CD4-positive, alpha-beta T cell treated with Interleukin-4 for 4 hours (primary cell): Measurements from ENCODE around the gene FBXL3.
"Not testable (repeated sequence)": the region's sequence is repeated elsewhere in the genome, so short reads cannot be mapped to it uniquely, and the experiment has no call there.

Experiments
- DNase-seq: peaks from one replicate; pipeline ENCODE4 v3.0.0-alpha.2; 2020

FBXL3 gene

DNA sequence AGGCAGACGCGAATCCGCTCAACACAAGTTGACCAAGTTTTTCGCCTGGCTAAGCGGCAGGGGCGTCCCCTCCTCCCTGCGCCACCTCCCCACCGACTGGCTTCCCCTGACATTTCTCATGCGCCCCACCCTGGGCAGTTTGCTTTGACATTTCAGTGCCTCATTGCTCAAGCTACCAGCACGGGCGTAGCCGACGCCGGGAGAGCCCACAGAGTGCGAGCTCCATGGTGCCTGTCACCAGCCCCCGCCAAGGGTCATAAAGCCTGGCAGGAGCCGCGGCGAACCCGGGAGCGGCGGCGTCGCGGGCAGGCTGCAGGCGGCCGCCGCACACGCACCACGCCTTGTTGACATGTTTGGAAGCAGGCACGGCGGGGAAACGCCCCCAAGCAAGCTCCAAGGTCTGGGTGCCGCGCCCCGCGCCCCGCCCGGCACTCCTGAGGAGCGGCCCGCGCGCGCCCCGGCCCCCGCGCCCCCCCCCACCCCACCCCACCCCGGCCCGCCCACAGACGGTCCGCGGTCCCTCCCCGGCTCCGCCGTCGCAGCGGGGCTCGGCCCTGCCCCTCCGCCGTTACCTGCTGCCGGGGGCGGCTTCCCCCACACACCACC, 601 bp downstream of the FBXL3 start:
- peak; percentile 83 for DNase-seq

DNA sequence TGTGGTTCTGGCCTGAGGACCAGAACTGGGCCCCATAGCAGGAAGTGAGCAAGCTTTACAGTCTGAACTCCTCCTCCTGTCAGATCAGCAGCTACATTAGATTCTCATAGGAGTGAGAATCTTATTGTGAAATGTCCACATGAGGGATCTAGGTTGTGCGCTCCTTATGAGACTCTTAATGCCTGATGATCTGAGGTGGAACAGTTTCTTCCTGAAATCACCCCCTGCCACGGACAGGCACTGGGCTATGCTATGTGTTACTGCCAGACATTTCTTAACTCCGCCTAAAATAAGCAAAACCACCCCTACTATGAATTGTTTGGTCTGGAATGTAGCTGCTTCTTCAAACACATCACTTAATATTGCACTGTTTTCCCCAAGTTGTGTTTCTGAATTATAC, 4.6 kb downstream of the FBXL3 start:
- no peak for DNase-seq

DNA sequence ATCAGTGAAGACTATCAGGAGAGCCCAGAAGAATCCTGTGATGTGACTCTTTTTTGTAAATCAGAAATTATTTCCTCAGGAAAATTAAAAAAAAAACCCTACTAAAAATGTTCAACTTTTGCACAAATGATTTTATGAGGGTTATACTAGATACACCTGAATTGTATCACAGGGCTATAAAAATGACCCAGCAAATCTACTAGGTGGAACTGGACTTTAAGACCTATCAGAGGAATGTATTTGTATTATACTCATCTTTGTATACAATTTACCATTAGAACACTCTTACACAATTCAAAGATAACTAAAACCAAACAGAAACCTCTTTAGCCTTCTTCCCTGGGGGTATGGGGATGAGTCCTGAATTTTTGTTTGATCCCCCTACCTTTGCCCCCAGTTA, 7.2 kb downstream of the FBXL3 start:
- DNase-seq = no peak

DNA sequence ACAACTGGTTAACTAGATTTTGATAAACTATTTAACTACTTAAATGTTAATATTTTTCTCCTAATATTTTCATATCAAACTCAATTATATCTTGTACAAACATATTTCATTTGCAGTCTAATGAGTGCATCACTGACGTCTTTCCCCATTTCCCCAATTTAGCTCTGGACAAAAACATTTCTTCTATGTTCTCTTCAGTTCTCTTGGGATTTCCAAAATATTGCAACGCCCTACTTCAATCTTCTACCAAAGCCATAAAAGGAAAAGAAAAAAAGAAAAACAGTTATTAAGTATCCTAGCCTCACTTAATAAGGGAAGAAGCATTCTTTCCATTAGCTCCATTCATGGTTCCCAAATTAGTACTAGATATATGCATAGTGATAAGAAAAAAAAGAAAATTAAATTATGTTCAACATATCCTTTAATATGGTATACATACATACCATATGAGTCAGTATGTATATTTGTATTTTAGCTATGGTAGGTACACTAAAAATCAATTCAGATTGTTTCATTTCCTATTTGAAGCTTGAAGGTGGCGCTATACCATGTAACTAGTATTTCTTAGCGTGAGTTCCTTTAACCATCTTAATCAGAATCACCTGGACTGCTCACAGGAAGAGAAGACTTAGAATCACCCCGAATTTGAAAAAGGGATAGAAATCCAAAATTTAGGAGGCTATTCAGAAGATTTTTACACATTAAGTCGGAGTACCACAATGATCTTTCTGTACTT, 9.9 kb downstream of the FBXL3 start:
- no peak for DNase-seq

DNA sequence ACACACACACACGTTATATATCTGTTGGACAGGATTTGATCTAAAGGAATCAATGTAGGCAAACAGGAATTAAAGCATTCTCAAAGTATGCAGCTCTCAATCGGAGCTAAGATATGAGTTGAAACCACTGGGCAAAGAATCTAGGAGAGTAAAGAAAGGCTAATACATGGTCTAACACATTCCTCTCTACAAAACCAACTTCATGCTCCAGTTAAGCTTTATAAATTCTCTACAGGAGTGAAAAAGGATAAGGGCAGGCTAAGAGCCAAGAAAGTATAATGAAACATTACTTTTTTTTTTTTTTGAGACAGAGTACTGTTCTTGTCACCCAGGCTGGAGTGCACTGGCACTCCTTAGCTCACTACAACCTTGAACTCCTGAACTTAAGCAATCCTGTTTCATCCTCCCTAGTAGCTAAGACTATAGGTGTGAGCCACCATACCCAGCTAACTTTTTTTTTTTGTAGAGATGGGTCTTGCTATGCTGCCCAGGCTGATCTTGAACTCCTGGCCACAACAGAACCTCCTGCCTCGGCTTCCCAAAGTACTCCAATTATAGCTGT, 10.6 kb downstream of the FBXL3 start:
- DNase-seq = no peak

DNA sequence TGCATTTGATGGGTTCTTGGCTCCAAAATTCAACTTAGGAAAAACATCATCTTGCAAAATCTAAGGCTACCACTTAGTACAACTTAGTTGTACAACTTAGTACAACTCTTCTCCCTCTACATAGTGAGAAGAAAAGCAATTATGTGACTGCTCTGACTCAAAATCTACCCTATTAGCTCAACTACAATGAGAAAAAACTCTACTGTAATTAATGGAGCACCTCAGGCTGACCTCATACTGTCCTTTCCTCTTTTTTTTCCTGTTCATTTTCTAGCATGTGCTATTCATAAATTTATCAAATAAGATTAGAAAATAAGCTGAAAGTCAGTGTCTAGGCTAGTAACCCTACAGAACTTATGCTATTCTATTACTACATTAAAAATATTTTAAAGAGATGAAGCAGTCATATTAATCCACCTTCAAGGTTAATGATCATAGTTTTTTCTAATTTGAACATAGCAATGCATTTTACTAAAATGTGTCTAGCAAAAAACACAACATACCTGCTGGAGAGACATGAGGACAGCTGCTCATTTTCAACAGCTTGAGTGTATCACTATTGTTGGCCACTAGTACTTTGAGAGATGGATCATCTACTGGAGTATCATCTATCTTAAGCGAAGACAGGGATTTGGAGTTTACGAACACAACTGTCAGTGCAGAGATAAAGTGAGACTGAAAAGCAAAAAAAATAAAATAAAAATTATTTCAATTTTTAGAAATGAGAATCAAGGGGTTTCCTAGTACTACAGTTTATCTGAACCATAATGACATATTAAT, 11.9 kb downstream of the FBXL3 start:
- DNase-seq = no peak

DNA sequence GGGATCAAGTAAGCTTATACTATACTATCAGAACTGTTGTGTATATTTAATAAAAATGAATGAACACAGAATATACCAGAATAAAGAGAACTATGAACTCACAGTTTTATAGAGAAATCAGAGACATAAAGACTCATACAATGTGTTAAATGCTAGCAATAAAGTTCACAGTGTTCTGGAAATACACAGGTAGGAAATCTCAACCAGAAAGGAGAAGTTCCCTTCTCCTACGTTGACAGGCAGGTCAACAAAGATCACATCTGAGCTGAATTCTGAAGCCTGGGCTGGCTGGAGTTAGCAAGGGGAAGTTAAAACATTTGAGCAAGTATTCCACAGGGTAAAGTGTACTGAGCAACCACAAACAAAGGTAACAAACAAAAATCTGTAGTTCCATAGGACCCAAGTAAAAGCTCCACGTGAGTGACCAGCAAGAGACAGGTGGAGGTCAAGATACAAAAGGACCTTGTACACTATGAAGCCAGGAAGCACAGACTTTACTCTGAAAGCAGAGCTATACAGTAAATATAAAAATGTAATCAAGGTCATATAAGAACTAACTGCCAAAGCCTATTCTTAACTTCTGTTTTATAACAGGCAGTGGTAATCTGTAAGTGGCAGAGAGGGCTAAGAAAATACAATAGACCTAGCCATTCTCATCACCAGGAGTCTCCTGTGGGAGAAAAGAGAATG, 13.0 kb downstream of the FBXL3 start:
- DNase-seq = no peak

DNA sequence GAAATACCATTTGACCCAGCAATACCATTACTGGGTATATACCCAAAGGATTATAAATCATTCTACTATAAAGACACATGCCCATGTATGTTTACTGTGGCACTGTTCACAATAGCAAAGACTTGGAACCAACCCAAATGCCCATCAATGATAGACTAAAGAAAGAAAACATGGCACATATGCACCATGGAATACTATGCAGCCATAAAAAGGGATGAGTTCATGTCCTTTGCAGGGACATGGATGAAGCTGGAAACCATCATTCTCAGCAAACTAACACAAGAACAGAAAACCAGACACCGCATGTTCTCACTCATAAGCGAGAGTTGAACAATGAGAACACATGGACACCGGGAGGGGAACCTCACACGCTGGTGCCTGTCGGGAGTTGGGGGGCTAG, 17.2 kb downstream of the FBXL3 start:
- not testable (repeated sequence) for DNase-seq

DNA sequence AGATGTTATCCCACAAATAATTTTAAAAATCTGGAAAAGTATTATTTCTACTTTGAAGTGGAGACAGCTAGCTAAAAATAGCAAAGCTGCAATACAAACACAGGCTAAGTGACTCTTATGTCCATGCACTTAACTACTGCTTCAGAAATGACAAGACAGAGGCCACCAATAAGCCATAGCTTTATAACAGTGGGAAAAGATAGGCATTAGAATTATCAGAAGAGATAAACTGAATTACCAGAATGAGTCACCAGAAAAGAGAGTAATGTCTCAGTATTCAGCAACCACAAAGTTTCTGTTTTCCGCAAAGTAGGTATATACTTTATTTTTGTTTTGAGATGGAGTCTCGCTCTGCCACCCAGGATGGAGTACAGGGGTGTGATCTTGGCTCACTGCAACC, 17.9 kb downstream of the FBXL3 start:
- DNase-seq = peak; percentile 24

DNA sequence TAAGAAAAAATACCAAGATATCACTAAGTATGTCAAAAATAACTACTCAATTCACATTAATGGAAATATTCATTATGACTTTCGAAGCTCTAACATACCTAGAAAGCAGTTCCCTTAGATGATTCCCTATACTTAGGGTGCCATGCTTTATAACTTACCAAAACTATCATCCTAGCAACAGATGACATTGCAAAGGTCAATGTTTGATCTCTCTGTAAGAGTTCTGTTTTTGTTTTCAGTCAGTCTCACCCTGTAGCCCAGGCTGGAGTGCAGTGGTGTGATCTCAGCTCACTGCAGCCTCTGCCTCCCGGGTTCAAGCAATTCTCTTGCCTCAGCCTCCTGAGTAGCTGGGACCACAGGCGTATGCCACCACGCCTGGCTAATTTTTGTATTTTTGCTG, 18.6 kb downstream of the FBXL3 start:
- not testable (repeated sequence) for DNase-seq

DNA sequence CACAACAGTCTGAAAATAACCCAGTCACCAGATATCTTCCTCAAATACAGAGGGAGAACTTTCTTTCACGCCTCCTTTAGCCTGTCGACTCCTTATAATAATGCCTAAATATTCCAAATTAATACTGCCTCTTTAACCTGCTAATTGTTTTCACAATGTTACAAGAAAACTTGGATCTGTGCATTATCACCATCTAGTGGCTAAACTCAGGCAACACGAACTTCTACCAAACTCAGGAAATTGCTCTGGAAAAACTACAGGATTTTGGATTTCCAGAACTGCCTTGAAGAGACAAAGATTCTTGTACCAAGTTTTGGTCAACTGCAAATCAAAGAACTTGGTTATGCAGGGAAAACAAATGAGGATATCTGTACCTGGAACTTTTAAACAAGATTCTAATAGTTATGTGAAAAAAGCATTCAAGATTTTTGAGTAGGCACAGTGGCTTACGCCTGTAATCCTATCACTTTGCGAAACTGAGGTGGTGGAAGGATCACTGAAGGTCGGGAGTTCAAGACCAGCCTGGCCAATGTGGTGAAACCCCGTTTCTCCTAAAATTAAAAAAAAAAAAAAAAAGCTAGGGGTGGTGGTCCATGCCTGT, 24.3 kb downstream of the FBXL3 start:
- peak; percentile 10 for DNase-seq

DNA sequence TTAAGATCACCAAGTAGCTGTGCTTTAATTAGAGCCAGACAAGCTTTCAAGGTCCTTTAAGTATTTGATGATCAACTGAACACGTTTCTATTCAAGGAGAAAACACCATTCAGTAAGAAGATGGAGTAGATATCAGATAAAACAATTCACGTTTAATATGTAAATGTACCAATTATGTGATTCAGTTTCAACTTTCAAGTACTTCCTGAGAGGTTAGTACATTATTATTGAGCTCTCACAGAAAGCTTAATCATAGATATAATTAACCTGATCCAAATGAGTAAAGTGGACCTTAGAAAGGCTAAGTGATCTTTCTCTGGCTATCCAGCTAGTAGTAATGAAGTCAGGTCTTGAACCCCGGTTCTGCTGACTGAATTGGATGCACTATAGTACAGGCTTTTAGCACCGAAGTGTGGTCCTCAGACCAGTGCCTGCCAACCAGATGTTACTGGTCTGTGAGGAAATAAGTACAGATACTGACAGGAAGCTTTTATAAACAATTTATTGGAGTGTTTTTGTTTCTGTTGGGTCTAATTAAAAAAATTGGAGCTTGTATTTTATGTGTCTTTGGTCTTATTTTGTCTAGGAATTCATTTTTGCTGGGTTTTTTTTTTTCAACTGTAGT, 24.9 kb downstream of the FBXL3 start:
- no peak for DNase-seq

DNA sequence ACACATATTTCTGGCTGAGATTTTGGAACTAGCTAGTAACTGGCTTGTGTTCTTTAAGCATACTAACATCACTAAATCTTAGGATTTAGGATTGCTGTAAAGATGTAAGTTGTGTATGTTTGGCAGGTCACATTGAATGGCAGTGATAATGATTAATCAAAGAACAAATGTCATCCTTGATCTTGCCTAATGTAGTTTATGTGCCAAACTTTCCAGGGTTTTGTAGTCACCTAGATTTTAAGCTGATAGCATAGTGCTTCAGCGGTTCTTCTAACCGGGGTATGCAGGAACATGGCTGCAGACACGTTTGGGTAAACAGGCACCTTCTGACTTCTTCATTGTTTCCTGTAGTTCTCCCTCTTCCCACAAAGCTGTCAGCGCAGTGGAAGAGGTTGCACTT, 25.4 kb downstream of the FBXL3 start:
- DNase-seq = no peak

DNA sequence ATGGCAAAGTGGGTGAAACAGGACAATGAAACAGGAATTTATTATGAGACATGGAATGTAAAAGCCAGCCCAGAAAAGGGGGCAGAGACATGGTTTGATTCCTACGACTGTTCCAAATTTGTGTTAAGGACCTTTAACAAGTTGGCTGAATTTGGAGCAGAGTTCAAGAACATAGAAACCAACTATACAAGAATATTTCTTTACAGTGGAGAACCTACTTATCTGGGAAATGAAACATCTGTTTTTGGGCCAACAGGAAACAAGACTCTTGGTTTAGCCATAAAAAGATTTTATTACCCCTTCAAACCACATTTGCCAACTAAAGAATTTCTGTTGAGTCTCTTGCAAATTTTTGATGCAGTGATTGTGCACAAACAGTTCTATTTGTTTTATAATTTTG, 26.5 kb downstream of the FBXL3 start:
- no peak for DNase-seq

DNA sequence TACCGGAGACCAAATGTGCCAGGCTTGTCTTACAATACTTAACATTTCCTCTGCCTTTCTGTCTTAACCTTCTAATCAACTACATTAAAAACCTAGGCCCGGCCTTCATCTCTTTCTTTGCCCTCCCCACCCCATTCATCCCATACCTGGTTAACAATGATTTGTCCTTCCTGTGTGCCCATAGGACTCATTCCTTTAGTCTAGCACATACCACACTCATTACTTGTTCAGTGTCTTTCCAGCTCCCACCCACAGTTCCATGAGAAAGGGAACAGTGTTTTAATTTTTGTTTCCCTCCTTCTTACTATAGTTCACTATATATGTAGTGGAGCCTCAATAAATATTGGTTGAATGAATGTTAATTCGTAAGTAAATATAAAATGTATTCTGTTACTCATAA, 32.7 kb downstream of the FBXL3 start:
- DNase-seq = no peak

DNA sequence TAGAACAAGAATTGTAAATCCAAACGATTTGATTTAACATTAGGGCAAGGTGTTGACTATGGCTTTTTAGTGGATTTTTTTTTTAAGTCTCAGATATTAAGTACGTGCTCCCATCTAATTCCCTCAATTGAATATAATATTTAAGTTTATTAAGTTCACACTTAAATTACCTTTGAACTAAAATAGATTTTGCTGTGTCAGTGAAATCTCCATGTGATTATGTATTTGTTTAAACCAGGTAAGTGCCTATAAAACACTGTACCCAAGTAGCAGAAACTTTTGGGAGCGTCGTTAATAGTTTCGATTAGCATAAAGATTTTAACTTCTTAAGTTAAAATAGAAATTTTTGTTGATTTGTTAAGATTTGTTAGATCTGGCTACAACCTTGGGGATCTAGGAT, 33.5 kb downstream of the FBXL3 start:
- no peak for DNase-seq

DNA sequence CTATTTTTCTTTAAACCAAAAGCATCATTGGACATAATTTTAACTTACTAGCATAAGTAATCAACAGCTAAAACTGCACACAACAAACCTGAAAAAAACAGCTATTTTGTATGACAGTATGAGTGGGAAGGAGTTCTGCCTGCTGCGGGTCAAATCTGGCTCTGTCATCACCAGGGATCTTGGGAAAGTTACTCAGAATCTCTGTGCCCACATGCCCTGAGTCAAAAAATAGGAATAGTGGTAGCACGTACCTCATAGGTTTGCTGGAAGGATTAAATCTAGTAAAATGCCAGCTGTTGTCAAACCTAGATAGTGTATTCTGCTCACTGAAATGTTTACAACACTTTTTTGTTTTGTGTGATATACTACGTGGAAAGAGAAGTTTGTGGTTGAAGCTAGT, 33.9 kb downstream of the FBXL3 start:
- DNase-seq = no peak

DNA sequence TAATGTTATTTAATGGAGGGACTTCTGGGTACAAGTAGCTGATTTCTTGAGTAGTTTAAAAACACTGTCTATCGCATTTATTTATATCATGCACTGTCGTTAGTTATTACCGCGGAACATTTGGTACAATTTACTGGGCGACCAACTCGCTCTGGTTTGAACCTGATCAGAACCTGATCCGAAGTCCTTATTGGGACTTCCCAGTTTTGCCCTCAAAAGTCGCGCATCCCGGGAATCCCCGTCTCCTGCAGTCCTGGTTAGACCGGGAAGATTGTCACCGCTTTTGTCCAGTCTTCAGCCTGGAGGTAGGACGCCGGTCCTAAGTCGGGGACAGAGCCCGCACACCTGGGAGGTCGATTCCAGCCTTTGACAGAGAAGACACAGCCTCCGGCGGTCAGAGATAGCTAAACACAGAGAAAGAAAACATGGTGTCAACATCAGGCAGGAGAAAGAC, 34.4 kb downstream of the FBXL3 start:
- no peak for DNase-seq

DNA sequence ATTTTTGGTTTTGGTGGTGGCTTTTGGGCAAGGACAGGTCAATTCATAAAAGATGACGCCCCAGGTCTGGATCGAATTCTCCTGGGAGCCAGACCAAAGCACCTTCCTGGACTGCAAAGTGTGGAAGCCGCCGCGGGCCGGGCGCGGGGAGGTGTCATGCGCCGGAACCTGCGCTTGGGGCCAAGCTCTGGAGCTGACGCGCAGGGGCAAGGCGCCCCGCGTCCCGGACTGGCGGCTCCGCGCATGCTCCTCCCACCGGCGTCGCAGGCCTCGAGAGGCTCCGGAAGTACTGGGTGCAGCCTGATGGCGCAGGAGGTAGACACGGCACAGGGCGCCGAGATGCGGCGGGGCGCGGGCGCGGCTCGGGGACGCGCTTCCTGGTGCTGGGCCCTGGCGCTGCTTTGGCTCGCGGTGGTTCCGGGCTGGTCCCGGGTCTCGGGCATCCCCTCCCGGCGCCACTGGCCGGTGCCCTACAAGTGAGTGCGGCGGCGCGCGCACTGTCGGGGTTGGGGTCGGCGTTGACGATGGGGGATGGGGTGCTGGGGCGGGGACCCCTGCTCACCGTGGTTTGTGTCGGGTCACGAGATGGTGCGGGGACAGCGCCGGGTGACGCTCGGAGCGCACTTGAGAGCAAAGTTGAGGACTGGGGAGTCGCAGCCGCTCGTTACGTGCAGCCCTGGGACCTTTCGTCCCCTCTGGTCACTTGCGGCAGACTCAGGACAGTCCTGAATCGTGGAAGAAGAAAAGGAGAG, 35.0 kb downstream of the FBXL3 start, which contains the start of gene CLN5:
Gene CLN5 (plus strand): TSS at position 286 of the 752 bp plus-strand sequence. CDS start 18 bp downstream, at position 304.
- peak; percentile 95 for DNase-seq

DNA sequence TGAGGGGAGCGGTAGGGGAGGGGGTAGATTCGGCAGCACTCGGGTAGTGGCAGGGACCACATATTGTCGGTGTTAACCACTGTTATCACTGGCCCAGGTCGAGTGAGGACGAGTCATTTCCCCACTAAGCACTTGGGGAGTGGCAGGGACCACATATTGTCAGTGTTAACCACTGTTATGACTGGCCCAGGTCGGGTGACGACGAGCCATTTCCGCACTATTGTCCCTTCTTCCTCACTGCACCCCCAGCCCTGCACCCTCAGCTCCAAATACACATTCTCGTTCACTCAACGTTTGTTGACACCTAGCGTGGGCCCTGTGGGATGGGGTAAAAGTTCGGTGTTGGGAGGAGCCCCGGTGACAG, 35.5 kb downstream of the FBXL3 start:
- peak; percentile 90 for DNase-seq

DNA sequence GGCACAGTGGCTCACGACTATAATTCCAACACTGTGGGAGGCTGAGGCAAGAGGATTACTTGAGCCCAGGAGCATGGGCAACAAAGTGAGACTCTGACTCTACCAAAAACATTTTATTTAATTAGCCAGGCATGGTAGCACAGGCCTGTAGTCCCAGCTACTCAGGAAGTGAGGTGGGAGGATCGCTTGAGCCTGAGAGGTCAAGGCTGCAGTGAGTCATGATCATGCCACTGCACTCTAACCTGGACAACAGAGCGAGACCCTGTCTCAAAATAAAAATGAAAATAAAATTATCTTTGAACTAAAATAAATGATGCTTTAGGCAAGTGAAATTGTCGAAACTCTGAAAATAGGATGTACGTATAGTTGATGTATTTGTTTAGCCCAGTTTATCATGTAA, 43.3 kb downstream of the FBXL3 start:
- no peak for DNase-seq
